A549 (cell line): ENCODE measurements around the gene ALOX5.

Experiments used
- CTCF ChIP-seq: fragments of >200 bp; sonication (Bioruptor Twin); formaldehyde crosslinking; IDR thresholded peaks from 3 replicates; pipeline ENCODE4 v1.5.1; 2016
- ELK1 ChIP-seq: fragments of 150-350 bp; IDR thresholded peaks from 2 replicates; pipeline ENCODE4 v1.6.1; 2014; ENCODE audit warnings: low read depth, mild to moderate bottlenecking, low read length
- ESRRA ChIP-seq: fragments of 150-350 bp; IDR thresholded peaks from 2 replicates; pipeline ENCODE4 v1.6.1; 2014; ENCODE audit warnings: mild to moderate bottlenecking, low read length, borderline replicate concordance
- HOXB5 ChIP-seq: fragments of 250-450 bp; sonication (Bioruptor Pico); IDR thresholded peaks from 2 replicates; pipeline ENCODE4 v1.5.0; 2020; ENCODE audit warnings: mild to moderate bottlenecking, moderate library complexity
- MAX ChIP-seq: IDR thresholded peaks from 2 replicates; pipeline ENCODE4 v1.6.1; 2012
- MAZ ChIP-seq: fragments of 150-350 bp; IDR thresholded peaks from 2 replicates; pipeline ENCODE4 v1.6.1; 2014; ENCODE audit warnings: antibody characterized with exemption, low read depth, low read length, borderline replicate concordance
- MYC ChIP-seq: IDR thresholded peaks from 2 replicates; pipeline ENCODE4 v1.6.1; 2012; ENCODE audit warnings: mild to moderate bottlenecking, inconsistent platforms, low read length, improper control_type of control experiment, borderline replicate concordance
- POLR2A ChIP-seq: IDR thresholded peaks from 2 replicates; pipeline ENCODE4 v1.6.1; 2012; ENCODE audit warnings: mild to moderate bottlenecking, low read length
- RAD21 ChIP-seq, 2 experiments: fragments of >200 bp in 1 of 2; sonication (Bioruptor Twin) in 1 of 2; formaldehyde crosslinking in 1 of 2; IDR thresholded peaks in 1 of 2; conservative IDR thresholded peaks in 1 of 2; 2 replicates in 1 of 2; 3 replicates in 1 of 2; pipeline ENCODE4 v1.6.1; 2012 to 2018; ENCODE audit warnings: inconsistent platforms in 1 of 2
- REST ChIP-seq: fragments of 200-600 bp; sonication (generic); IDR thresholded peaks from 2 replicates; pipeline ENCODE4 v1.6.1; 2016; ENCODE audit warnings: antibody characterized with exemption, mild to moderate bottlenecking, moderate library complexity
- RFX5 ChIP-seq: fragments of 450-650 bp; IDR thresholded peaks from 2 replicates; pipeline ENCODE4 v1.7.1; 2014; ENCODE audit warnings: antibody characterized with exemption, mild to moderate bottlenecking, moderate library complexity
- ZFP36 ChIP-seq: fragments of 450-650 bp; IDR thresholded peaks from 2 replicates; pipeline ENCODE4 v1.6.1; 2014; ENCODE audit warnings: borderline replicate concordance; ENCODE audit not compliant: partially characterized antibody

GRCh38 chr10:45339894-45340293 is 34.1 kb upstream of the ALOX5 start:
- TF ChIP-seq RAD21 (conservative IDR thresholded peaks at IDR 0.05 in 1 of 2, IDR thresholded peaks at IDR 0.05 in 1 of 2): no peak
- no peak for TF ChIP-seq CTCF
- no peak for TF ChIP-seq MAZ
- TF ChIP-seq MAX: no peak
- no peak for TF ChIP-seq REST
- no peak for TF ChIP-seq MYC
- no peak for TF ChIP-seq HOXB5 (CRISPR knock-in tag)
- TF ChIP-seq ESRRA: no peak
- TF ChIP-seq RFX5: no peak
- TF ChIP-seq POLR2A: no peak
- no peak for TF ChIP-seq ELK1
- TF ChIP-seq ZFP36: no peak
